H1 (cell line): Measurements from ENCODE around the gene PGAM2. TPM values are rescaled to one million over a fixed set of nuclear protein-coding genes. Genes with fewer than 3 reads are reported as not detected.

ENCODE experiments used
- CTCF ChIA-PET: fragments of 300-600 bp; sonication (Branson Sonifier 250); formaldehyde crosslinking; loops from one replicate; lab custom pipeline; 2021; ENCODE audit not compliant: partially characterized antibody; lab: Charles Lee
- POLR2A ChIA-PET: fragments of 300-600 bp; sonication (Branson Sonifier 250); formaldehyde crosslinking; loops from one replicate; lab custom pipeline; 2021; ENCODE audit warnings: inconsistent platforms; ENCODE audit not compliant: partially characterized antibody; lab: Charles Lee
- DNase-seq, 2 experiments: peaks; one replicate each; pipeline versions ENCODE4 v3.0.0 to v3.0.0-alpha.2; 2010 to 2022; ENCODE audit warnings: low spot score in 2 of 2, low read depth in 1 of 2, mixed read lengths in 1 of 2
- FAIRE-seq: peaks from 2 replicates; lab custom pipeline; 2011; peaks lifted over from hg19 to GRCh38; lab: Jason Lieb, UNC
- H2AFZ ChIP-seq: 2 replicates; pipeline ENCODE4 v1.8.1; 2012; ENCODE audit warnings: low read length, inconsistent platforms
- H2AK5ac ChIP-seq: 2 replicates; pipeline ENCODE4 v1.6.1; 2013; ENCODE audit warnings: low read depth, low read length
- H2BK120ac ChIP-seq: replicated peaks from 2 replicates; pipeline ENCODE3; 2013; ENCODE audit warnings: low read depth, low read length, inconsistent platforms
- H2BK12ac ChIP-seq: 2 replicates; pipeline ENCODE4 v1.6.1; 2013; ENCODE audit warnings: low read depth, low read length
- H2BK15ac ChIP-seq: 2 replicates; pipeline ENCODE4 v1.6.1; 2013; ENCODE audit warnings: low read length
- H2BK20ac ChIP-seq: 2 replicates; pipeline ENCODE4 v1.6.1; 2013; ENCODE audit warnings: low read length
- H2BK5ac ChIP-seq: 2 replicates; pipeline ENCODE4 v1.6.1; 2013; ENCODE audit warnings: low read depth, low read length
- H3K14ac ChIP-seq: 2 replicates; pipeline ENCODE4 v1.6.1; 2013; ENCODE audit warnings: inconsistent platforms; ENCODE audit not compliant: insufficient read length
- H3K18ac ChIP-seq: 2 replicates; pipeline ENCODE4 v1.6.1; 2013; ENCODE audit warnings: low read length; ENCODE audit errors: extremely low read depth
- H3K23ac ChIP-seq: 2 replicates; pipeline ENCODE4 v1.6.1; 2013; ENCODE audit warnings: inconsistent platforms; ENCODE audit not compliant: insufficient read length
- H3K23me2 ChIP-seq: 2 replicates; pipeline ENCODE4 v1.6.1; 2013; ENCODE audit warnings: low read depth, low read length
- H3K27ac ChIP-seq: 2 replicates; pipeline ENCODE4 v1.6.1; 2011; ENCODE audit warnings: low read depth, low read length, inconsistent platforms
- H3K27me3 ChIP-seq, 4 experiments: replicated peaks in 1 of 4; 1 replicate in 1 of 4; 2 replicates in 3 of 4; pipeline versions ENCODE4 v1.6.1 to v1.8.1; 2011 to 2013; ENCODE audit warnings: low read length in 3 of 4, mild to moderate bottlenecking in 3 of 4, inconsistent platforms in 2 of 4, mixed read lengths in 2 of 4, moderate library complexity in 1 of 4; ENCODE audit not compliant: control insufficient read depth in 3 of 4, insufficient read depth in 3 of 4; ENCODE audit errors: extremely low read depth in 1 of 4
- H3K36me3 ChIP-seq, 4 experiments: 2 replicates each; pipeline versions ENCODE4 v1.6.1 to v1.8.1; 2011 to 2013; ENCODE audit warnings: mild to moderate bottlenecking in 4 of 4, low read length in 3 of 4, moderate library complexity in 2 of 4, control low read depth in 1 of 4, inconsistent platforms in 1 of 4; ENCODE audit not compliant: insufficient read depth in 4 of 4, control insufficient read depth in 2 of 4
- H3K4ac ChIP-seq: replicated peaks from 2 replicates; pipeline ENCODE3; 2013; ENCODE audit warnings: low read length, low read depth, mixed read lengths, inconsistent platforms; ENCODE audit not compliant: insufficient read length
- H3K4me1 ChIP-seq, 4 experiments: replicated peaks in 1 of 4; 1 replicate in 1 of 4; 2 replicates in 3 of 4; pipeline versions ENCODE4 v1.6.1 to v1.8.1; 2011 to 2013; ENCODE audit warnings: low read length in 3 of 4, inconsistent platforms in 2 of 4, mixed read lengths in 1 of 4; ENCODE audit not compliant: insufficient read depth in 4 of 4, control insufficient read depth in 3 of 4
- H3K4me2 ChIP-seq, 2 experiments: 2 replicates each; pipeline versions ENCODE4 v1.6.1 to v1.8.1; 2011 to 2013; ENCODE audit warnings: low read depth in 2 of 2, low read length in 2 of 2, control low read depth in 1 of 2, inconsistent platforms in 1 of 2, mild to moderate bottlenecking in 1 of 2; ENCODE audit not compliant: insufficient read depth in 1 of 2
- H3K4me3 ChIP-seq, 4 experiments: fragments of 200-600, 300-600 bp in 1 of 4; sonication (generic), shearing (Covaris generic), sonication (Bioruptor Twin) in 1 of 4; 2 replicates each; pipeline versions ENCODE4 v1.5.1 to v1.8.1; 2011 to 2016; ENCODE audit warnings: low read length in 4 of 4, low read depth in 3 of 4, control low read depth in 2 of 4, inconsistent platforms in 2 of 4, mild to moderate bottlenecking in 2 of 4, mixed read lengths in 1 of 4, moderate library complexity in 1 of 4; ENCODE audit not compliant: insufficient read depth in 2 of 4; ENCODE audit errors: extremely low read depth in 1 of 4
- H3K56ac ChIP-seq: replicated peaks from 2 replicates; pipeline ENCODE3; 2013; ENCODE audit warnings: low read depth, mild to moderate bottlenecking, mixed read lengths, low read length, inconsistent platforms; ENCODE audit not compliant: insufficient read length
- H3K79me1 ChIP-seq: 2 replicates; pipeline ENCODE4 v1.6.1; 2013; ENCODE audit warnings: low read depth, low read length, control low read depth
- H3K79me2 ChIP-seq, 2 experiments: 2 replicates each; pipeline versions ENCODE4 v1.6.1 to v1.8.1; 2012 to 2013; ENCODE audit warnings: low read length in 2 of 2, mild to moderate bottlenecking in 2 of 2, inconsistent platforms in 1 of 2; ENCODE audit not compliant: insufficient read depth in 2 of 2, control insufficient read depth in 1 of 2
- H3K9ac ChIP-seq, 4 experiments: replicated peaks in 1 of 4; 1 replicate in 1 of 4; 2 replicates in 3 of 4; pipeline versions ENCODE4 v1.6.1 to v1.8.1; 2011 to 2013; ENCODE audit warnings: low read depth in 3 of 4, low read length in 3 of 4, control low read depth in 2 of 4, mild to moderate bottlenecking in 2 of 4, moderate library complexity in 2 of 4, inconsistent platforms in 1 of 4; ENCODE audit errors: extremely low read depth in 1 of 4
- H3K9me3 ChIP-seq, 2 experiments: 2 replicates each; pipeline versions ENCODE4 v1.6.1 to v1.8.1; 2012 to 2013; ENCODE audit warnings: mild to moderate bottlenecking in 2 of 2, moderate library complexity in 2 of 2, control low read depth in 1 of 2, inconsistent platforms in 1 of 2, low read depth in 1 of 2, low read length in 1 of 2, mixed read lengths in 1 of 2; ENCODE audit not compliant: insufficient read depth in 2 of 2
- H4K20me1 ChIP-seq, 2 experiments: replicated peaks in 1 of 2; 2 replicates each; pipeline versions ENCODE3 to v1.8.1; 2011 to 2013; ENCODE audit warnings: inconsistent platforms in 2 of 2, low read length in 2 of 2, mild to moderate bottlenecking in 1 of 2; ENCODE audit not compliant: insufficient read depth in 2 of 2, control insufficient read depth in 1 of 2
- H4K5ac ChIP-seq: 2 replicates; pipeline ENCODE4 v1.6.1; 2013; ENCODE audit warnings: low read length, low read depth, mixed read lengths, inconsistent platforms; ENCODE audit not compliant: insufficient read length
- H4K8ac ChIP-seq: 2 replicates; pipeline ENCODE4 v1.8.0; 2013; ENCODE audit warnings: mild to moderate bottlenecking, moderate library complexity, low read length, inconsistent platforms; ENCODE audit not compliant: insufficient read depth; ENCODE audit errors: extremely low read depth
- H4K91ac ChIP-seq: replicated peaks from 2 replicates; pipeline ENCODE3; 2013; ENCODE audit warnings: low read length, mixed read lengths, inconsistent platforms; ENCODE audit not compliant: insufficient read length
- MAX ChIP-seq: IDR thresholded peaks from 2 replicates; pipeline ENCODE4 v1.6.1; 2012; ENCODE audit warnings: inconsistent platforms
- WGBS, 2 experiments: shearing (Covaris generic) in 1 of 2; methylation state at CpG; one replicate each; pipeline versions ENCODE4 v1.1.6 to v1.1.7; 2013 to 2015; ENCODE audit warnings: low lambda C conversion rate in 2 of 2, mixed read lengths in 2 of 2, inconsistent platforms in 1 of 2, low coverage in 1 of 2, missing lambda C conversion rate in 1 of 2; ENCODE audit not compliant: insufficient replicate concordance in 2 of 2, insufficient coverage in 1 of 2, insufficient read length in 1 of 2; ENCODE audit errors: extremely low coverage in 1 of 2, missing lambda C conversion rate in 1 of 2; 5-methylcytosine and 5-hydroxymethylcytosine counted together
- polyA plus RNA-seq, 7 experiments: library from polyadenylated mRNA; depleted of rRNA in 3 of 7; stranded (reverse) in 5 of 7; unstranded in 2 of 7; fragments of >200 nt in 5 of 7; fragments of 200-250 nt in 2 of 7; gene quantifications; 1 replicate in 5 of 7; 2 replicates in 1 of 7; 4 replicates in 1 of 7; pipeline versions ENCODE4 v1.2.1 to v1.2.3, GENCODE V29; 2011 to 2013; ENCODE audit warnings: missing spikeins in 2 of 7, mixed read lengths in 2 of 7
- total RNA-seq: library from RNA; stranded (reverse); fragmentation: NEBNext Ultra II Directional; extraction: Animal tissue kit (Norgen Biotek cat#: 25700); gene quantifications from 2 replicates; pipeline ENCODE4 v1.2.1, GENCODE V29; 2021

The PGAM2 gene
- total and polyA plus RNA-seq, 2 of the 8 experiments (the other 6 are each of a cell fraction or from before 2014, with no cell fraction given): 2.1 to 2.9 TPM

GRCh38 chr7:44094365-44094764, 29.0 kb upstream of the PGAM2 start:
- Histone ChIP-seq H3K4me3 (no peak overlapping the region), H3K9ac (no peak overlapping the region), H4K8ac (no peak overlapping the region), H3K27ac (no peak overlapping the region), H3K14ac (no peak overlapping the region), H4K20me1 (no peaks in the 10 kb centered on the region), H3K23me2 (no peaks in the 10 kb centered on the region), H3K79me2 (no peaks in the 10 kb centered on the region), H3K9me3 (no peaks in the 10 kb centered on the region), H2BK20ac (no peak overlapping the region), H2BK5ac (no peak overlapping the region), H3K27me3 (no peaks in the 10 kb centered on the region), H3K56ac (no peak overlapping the region), H3K4me1 (no peaks in the 10 kb centered on the region), H2BK120ac (no peak overlapping the region), H3K36me3 (no peaks in the 10 kb centered on the region), H2AFZ (no peak overlapping the region), H4K91ac (no peak overlapping the region), H2BK15ac (no peak overlapping the region), H3K4me2 (no peak overlapping the region), H2BK12ac (no peak overlapping the region), H3K18ac (no peak overlapping the region), H3K79me1 (no peaks in the 10 kb centered on the region), H2AK5ac (no peak overlapping the region), H3K4ac (no peak overlapping the region), H3K23ac (no peak overlapping the region), H4K5ac (no peak overlapping the region)
- 84% methylated on average over 2 of the region's 2 CpGs; no CpG with 5 or more reads in 1 of the 2 experiments for WGBS, 2 experiments
- no peak for TF ChIP-seq MAX
- no peak for FAIRE-seq
- DNase-seq: no peak
- POLR2A ChIA-PET: interaction anchor here (1.6 kb wide), 1 partner anchor 17 kb away, joined by 3 read pairs; no protein-coding TSS in a partner anchor
- CTCF ChIA-PET: no interaction called here
